ENCODE measurements around the gene PEX1. TPM values are rescaled to one million over a fixed set of nuclear protein-coding genes. Genes with fewer than 3 reads are reported as not detected.

Gene PEX1
- total and polyA plus RNA-seq, 2 of the 13 experiments (the other 11 are each of a cell fraction or from before 2014, with no cell fraction given): 16.6 to 22.4 TPM

DNA sequence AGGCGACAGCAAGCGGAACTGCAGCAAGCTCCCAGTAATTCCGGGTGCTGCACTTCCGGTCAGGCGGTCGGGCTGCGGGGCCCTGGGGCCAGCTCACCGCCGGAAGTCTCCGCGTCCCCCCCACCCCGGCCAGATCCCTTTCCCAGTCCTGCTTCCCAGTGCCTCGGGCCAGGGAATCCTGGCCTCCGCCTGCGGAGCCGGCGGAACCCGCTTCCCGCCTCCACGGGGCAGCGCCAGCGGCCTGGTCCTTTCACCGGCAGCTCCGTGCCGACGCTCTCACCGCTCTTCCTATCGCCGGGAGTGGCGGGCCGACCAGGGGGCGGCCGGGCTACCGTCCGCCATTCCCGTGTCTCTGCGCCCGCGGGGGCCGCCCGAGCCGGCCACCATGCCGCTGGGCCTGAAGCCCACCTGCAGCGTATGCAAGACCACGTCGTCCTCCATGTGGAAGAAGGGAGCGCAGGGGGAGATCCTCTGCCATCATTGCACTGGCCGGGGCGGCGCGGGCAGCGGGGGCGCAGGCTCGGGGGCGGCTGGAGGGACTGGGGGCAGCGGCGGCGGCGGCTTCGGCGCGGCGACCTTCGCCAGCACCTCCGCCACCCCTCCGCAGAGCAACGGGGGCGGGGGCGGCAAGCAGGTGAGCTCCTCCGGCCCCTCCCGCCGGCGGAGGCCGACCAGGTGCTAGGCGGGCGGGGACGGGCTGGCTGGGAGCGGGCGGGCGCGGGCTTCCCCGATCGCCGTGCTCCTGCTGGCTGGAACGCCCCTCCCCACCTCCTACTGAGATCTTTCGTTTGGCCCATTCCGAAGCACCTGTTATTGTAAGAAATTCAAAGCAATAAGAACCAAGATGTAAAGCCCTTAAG, 80.7 kb downstream of the PEX1 start, which contains the start of gene GATAD1 (continued):
- TF ChIP-seq, protein P1, sequence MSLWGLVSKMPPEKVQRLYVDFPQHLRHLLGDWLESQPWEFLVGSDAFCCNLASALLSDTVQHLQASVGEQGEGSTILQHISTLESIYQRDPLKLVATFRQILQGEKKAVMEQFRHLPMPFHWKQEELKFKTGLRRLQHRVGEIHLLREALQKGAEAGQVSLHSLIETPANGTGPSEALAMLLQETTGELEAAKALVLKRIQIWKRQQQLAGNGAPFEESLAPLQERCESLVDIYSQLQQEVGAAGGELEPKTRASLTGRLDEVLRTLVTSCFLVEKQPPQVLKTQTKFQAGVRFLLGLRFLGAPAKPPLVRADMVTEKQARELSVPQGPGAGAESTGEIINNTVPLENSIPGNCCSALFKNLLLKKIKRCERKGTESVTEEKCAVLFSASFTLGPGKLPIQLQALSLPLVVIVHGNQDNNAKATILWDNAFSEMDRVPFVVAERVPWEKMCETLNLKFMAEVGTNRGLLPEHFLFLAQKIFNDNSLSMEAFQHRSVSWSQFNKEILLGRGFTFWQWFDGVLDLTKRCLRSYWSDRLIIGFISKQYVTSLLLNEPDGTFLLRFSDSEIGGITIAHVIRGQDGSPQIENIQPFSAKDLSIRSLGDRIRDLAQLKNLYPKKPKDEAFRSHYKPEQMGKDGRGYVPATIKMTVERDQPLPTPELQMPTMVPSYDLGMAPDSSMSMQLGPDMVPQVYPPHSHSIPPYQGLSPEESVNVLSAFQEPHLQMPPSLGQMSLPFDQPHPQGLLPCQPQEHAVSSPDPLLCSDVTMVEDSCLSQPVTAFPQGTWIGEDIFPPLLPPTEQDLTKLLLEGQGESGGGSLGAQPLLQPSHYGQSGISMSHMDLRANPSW (CRISPR knock-in tag; IDR thresholded peaks at IDR 0.05; ENCODE audit: borderline replicate concordance): no peak
- TF ChIP-seq ZC3H4 (CRISPR knock-in tag; IDR thresholded peaks at IDR 0.05; ENCODE audit: borderline replicate concordance) (no peak), ZNF605 (CRISPR knock-in tag; IDR thresholded peaks at IDR 0.05) (peak; percentile 73; the same call in 1 of the 2 replicates), ZBTB38 (CRISPR knock-in tag; IDR thresholded peaks at IDR 0.05) (peak; percentile 52; the same call in 1 of the 2 replicates), NFATC3 (CRISPR knock-in tag; IDR thresholded peaks at IDR 0.05) (no peak), ZSCAN22 (CRISPR knock-in tag; IDR thresholded peaks at IDR 0.05) (no peak), NFKBIZ (CRISPR knock-in tag; IDR thresholded peaks at IDR 0.05) (no peak; the same call in 1 of the 2 replicates), STAG1 (CRISPR knock-in tag; IDR thresholded peaks at IDR 0.05) (peak; percentile 86; the same call in 1 of the 2 replicates), MATR3 (CRISPR knock-in tag; IDR thresholded peaks at IDR 0.05) (no peak), GABPB1 (CRISPR knock-in tag; IDR thresholded peaks at IDR 0.05) (peak; percentile 97), ZIK1 (CRISPR knock-in tag; IDR thresholded peaks at IDR 0.05; ENCODE audit: borderline replicate concordance, low read depth) (peak; percentile 30; the same call in 1 of the 2 replicates), KLF6 (CRISPR knock-in tag; IDR thresholded peaks at IDR 0.05) (no peak), ZNF496 (CRISPR knock-in tag; IDR thresholded peaks at IDR 0.05; ENCODE audit: insufficient replicate concordance) (no peak), PLSCR1 (CRISPR knock-in tag; IDR thresholded peaks at IDR 0.05; ENCODE audit: borderline replicate concordance) (no peak), ZNF790 (CRISPR knock-in tag; IDR thresholded peaks at IDR 0.05; ENCODE audit: borderline replicate concordance) (no peak), NFYB (CRISPR knock-in tag; IDR thresholded peaks at IDR 0.05) (peak; percentile 27; the same call in 1 of the 2 replicates), TFDP1 (CRISPR knock-in tag; IDR thresholded peaks at IDR 0.05; ENCODE audit: borderline replicate concordance) (no peak; the same call in 1 of the 2 replicates), SIX1 (CRISPR knock-in tag; IDR thresholded peaks at IDR 0.05; ENCODE audit: borderline replicate concordance) (no peak), ZNF773 (CRISPR knock-in tag; IDR thresholded peaks at IDR 0.05; ENCODE audit: borderline replicate concordance) (peak; percentile 85; the same call in 1 of the 2 replicates), SOX5 (CRISPR knock-in tag; IDR thresholded peaks at IDR 0.05; ENCODE audit: borderline replicate concordance) (peak; percentile 37; the same call in 1 of the 2 replicates), FOXP1 (IDR thresholded peaks at IDR 0.05) (no peak), FOXP1 (CRISPR knock-in tag; IDR thresholded peaks at IDR 0.05) (no peak), GMEB1 (CRISPR knock-in tag; IDR thresholded peaks at IDR 0.05; ENCODE audit: borderline replicate concordance) (peak; percentile 39; the same call in 1 of the 2 replicates)
